ENCODE results near the gene GCK. TPM values are rescaled to one million over a fixed set of nuclear protein-coding genes. Genes with fewer than 3 reads are reported as not detected.
A peak's percentile ranks its signal among the peaks of the same experiment; 100 is the strongest.

Gene GCK
- total RNA-seq, 3 donors from 2014 or later, result 0.48 to 1.6 TPM; not detected in 1

DNA sequence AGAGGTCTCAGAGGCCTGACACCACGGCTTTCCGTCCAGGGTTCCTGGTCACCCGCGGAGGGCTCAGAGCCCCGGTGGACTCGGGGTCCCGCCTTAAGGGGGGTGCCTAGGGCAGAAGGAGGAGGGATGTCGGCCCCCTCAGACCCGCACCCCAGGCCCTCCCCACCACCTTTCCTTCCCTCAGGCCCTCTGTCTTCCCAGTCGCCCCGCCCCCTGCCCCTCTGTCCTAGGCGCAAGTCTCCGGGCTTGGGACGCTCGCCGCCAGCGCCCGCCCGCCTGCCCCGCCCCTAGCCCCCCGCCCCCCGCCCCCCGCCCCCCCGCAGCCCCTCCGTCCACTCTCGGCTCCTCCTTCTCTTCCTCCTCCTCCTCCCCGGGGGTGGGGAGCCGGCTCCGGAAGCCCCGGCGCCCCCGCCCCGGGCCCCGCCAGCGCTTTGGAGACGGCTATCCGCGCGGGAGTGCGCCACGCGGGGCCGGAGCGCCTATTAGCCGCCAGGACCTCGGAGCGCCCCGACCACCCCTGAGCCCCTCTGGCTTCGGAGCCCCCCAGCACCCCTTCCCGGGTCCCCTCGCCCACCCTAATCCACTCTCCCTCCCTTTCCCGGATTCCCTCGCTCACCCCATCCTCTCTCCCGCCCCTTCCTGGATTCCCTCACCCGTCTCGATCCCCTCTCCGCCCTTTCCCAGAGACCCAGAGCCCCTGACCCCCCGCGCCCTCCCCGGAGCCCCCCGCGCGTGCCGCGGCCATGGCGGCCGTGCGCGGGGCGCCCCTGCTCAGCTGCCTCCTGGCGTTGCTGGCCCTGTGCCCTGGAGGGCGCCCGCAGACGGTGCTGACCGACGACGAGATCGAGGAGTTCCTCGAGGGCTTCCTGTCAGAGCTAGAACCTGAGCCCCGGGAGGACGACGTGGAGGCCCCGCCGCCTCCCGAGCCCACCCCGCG, 85.0 kb downstream of the GCK start, which contains the start of gene AEBP1:
AEBP1 (plus strand) TSS at position 423 of the 937 bp plus-strand sequence; CDS start at position 744, 321 bp downstream.
- no peaks in the 10 kb centered on the region for H3K27me3 ChIP-seq
- H3K4me3 ChIP-seq, result peak within 1 kb of the TSS; percentile 70 to 95 (median 80)
- H3K36me3 ChIP-seq, result no peaks in the 10 kb centered on the region
- H3K27ac ChIP-seq, result peak within 1 kb of the TSS; percentile 87 to 98
- DNase-seq (ENCODE audit: low spot score in 2 of 2), result no peak
- intact Hi-C loops (cut with DNase I; ENCODE audit: low total_unique reads), result no loop called here
- no peak for TF ChIP-seq POLR2A (IDR thresholded peaks at IDR 0.05)
- no peak for TF ChIP-seq POLR2AphosphoS5 (IDR thresholded peaks at IDR 0.05)
- TF ChIP-seq, protein P1, sequence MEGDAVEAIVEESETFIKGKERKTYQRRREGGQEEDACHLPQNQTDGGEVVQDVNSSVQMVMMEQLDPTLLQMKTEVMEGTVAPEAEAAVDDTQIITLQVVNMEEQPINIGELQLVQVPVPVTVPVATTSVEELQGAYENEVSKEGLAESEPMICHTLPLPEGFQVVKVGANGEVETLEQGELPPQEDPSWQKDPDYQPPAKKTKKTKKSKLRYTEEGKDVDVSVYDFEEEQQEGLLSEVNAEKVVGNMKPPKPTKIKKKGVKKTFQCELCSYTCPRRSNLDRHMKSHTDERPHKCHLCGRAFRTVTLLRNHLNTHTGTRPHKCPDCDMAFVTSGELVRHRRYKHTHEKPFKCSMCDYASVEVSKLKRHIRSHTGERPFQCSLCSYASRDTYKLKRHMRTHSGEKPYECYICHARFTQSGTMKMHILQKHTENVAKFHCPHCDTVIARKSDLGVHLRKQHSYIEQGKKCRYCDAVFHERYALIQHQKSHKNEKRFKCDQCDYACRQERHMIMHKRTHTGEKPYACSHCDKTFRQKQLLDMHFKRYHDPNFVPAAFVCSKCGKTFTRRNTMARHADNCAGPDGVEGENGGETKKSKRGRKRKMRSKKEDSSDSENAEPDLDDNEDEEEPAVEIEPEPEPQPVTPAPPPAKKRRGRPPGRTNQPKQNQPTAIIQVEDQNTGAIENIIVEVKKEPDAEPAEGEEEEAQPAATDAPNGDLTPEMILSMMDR (IDR thresholded peaks at IDR 0.05), result no peak
- peaks cover 0 to 2% of the 10 kb centered on the region in 2 donors for H3K4me1 ChIP-seq
- H3K9me3 ChIP-seq, result no peaks in the 10 kb centered on the region

DNA sequence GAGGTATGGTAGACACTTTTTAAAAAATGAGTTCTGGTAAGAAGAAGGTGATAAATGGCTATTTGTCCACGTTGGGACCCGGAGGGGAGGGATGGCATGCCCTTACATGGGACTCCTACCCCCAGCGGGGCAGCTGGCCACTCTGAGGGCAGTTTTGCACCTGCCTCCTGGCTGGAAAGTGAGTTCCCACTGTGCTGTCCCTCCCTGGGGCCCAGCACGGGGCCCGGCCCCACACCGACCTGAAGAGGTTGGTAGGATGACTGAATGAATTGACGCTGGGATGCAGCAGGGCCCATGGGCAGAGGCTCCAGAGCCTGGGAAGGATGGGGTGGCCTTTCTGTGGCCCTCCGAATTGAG, 85.7 kb downstream of the GCK start:
- intact Hi-C loops (cut with DNase I; ENCODE audit: low total_unique reads), result no loop called here
- peak overlapping the region; percentile 70 to 95 (median 80) for H3K4me3 ChIP-seq
- peak overlapping the region; percentile 46 to 98 for H3K27ac ChIP-seq
- no peaks in the 10 kb centered on the region for H3K9me3 ChIP-seq
- H3K27me3 ChIP-seq, result no peaks in the 10 kb centered on the region
- no peak for DNase-seq (ENCODE audit: low spot score in 2 of 2)
- no peaks in the 10 kb centered on the region for H3K36me3 ChIP-seq
- H3K4me1 ChIP-seq, result peaks cover 0 to 2% of the 10 kb centered on the region in 2 donors
- TF ChIP-seq, protein P1 (IDR thresholded peaks at IDR 0.05), result no peak
- TF ChIP-seq POLR2AphosphoS5 (IDR thresholded peaks at IDR 0.05) (no peak), POLR2A (IDR thresholded peaks at IDR 0.05) (no peak)

DNA sequence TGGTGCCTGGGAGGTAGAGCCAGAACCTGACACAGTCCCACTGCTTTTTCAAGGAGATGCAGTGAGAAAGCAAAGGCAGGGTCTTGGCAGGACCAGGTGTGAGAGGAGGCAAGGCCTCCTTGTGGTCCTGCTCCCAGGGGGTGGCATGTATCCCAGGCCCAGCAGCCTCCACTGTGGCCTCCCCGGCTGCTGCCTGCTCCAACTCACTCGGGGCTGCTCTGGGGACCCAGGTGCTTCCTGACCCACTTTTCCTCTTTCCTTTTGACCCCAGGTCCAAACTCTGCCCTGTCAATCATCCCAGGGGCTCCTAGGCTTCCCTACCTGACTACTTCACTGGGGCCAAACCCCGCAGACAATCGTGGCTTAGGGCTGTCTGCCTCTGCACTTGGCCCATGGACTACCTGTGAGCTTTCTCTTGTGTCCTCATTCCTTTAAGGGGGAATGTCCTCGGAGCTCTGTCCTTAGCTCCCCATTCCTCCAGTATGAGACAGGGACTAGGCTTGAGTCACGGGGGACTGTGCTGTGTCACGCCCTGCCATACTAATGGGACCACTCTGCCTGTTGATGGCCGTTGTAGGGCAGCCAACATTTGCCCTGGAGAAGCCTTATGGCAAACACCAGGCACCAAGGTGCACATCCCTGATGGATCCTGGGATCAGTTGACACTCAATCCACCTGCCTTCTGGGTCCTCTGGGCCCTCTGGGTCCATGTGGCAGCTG, 86.2 kb downstream of the GCK start:
- H3K27ac ChIP-seq, result peak overlapping the region; percentile 46 to 98
- intact Hi-C loops (cut with DNase I; ENCODE audit: low total_unique reads), result no loop called here
- peaks cover 0 to 2% of the 10 kb centered on the region in 2 donors for H3K4me1 ChIP-seq
- no peaks in the 10 kb centered on the region for H3K9me3 ChIP-seq
- H3K4me3 ChIP-seq, result no peak overlapping the region
- no peaks in the 10 kb centered on the region for H3K36me3 ChIP-seq
- no peaks in the 10 kb centered on the region for H3K27me3 ChIP-seq
- DNase-seq (ENCODE audit: low spot score in 2 of 2), result no peak
- TF ChIP-seq, protein P1 (IDR thresholded peaks at IDR 0.05), result no peak
- TF ChIP-seq POLR2A (IDR thresholded peaks at IDR 0.05) (no peak), POLR2AphosphoS5 (IDR thresholded peaks at IDR 0.05) (no peak)

DNA sequence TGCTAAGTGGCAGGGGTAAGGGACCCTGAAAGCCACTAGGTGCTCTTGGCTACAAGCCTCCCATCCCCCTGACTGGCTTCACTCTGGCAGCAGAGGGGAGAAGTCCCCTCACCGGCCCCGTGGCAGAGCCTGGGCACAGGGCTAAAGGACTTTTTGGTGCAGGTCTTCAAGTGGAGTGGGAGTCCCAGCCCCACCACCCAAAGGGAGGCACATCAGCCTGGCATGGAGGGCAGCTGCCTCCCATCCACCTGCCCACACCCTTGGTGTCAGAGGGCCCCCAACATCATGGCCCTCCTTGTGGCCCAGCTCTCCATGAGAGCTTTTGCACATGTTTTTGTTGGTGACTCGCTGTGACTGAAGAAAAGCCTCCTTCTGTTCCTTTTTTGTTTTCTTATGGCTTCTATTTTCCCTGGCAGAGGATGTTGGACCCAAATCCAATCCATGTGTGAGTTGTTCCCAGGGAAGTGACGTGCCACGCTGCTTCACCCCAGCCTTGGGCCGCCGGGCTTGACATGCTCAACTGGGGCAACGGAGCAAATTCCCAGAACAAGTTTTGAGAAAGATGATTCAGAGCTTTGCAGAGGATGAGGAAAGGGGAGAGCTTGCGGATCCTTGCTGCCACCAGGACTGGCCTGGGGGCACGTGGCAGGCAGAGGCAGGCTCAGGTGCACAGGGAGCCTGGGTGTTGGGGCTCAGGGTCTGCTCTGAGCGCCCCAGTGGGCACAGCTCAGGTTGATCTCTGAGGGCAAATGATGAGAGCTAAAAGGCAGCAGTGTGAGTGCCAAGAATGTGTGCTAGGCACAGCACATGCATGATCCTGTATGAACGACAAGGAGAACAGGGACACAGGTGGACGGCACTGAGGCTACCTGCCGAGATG, 87.0 kb downstream of the GCK start:
- no peak for DNase-seq (ENCODE audit: low spot score in 2 of 2)
- TF ChIP-seq, protein P1 (IDR thresholded peaks at IDR 0.05), result no peak
- TF ChIP-seq POLR2AphosphoS5 (IDR thresholded peaks at IDR 0.05) (peak in 1 of 3 donors; percentile 22), POLR2A (IDR thresholded peaks at IDR 0.05) (no peak)
- no peaks in the 10 kb centered on the region for H3K9me3 ChIP-seq
- peaks cover 0 to 2% of the 10 kb centered on the region in 2 donors for H3K4me1 ChIP-seq
- H3K36me3 ChIP-seq, result no peaks in the 10 kb centered on the region
- no peaks in the 10 kb centered on the region for H3K27me3 ChIP-seq
- peak overlapping the region; percentile 46 to 98 for H3K27ac ChIP-seq
- H3K4me3 ChIP-seq, result no peak overlapping the region
- intact Hi-C loops (cut with DNase I; ENCODE audit: low total_unique reads), result no loop called here

Data from breast epithelium (tissue), 4 donors.